ENCODE measurements around the gene LDLRAD3. TPM values are rescaled to one million over a fixed set of nuclear protein-coding genes. Genes with fewer than 3 reads are reported as not detected.
"Not testable (repeated sequence)": the region's sequence is repeated elsewhere in the genome, so short reads cannot be mapped to it uniquely, and the experiment has no call there.

The LDLRAD3 gene
- total RNA-seq, 2 experiments from 2014 or later = 0.10 to 0.22 TPM

- H3K4me1 Mint-ChIP-seq (ENCODE audit: low read depth) = no peaks in the 10 kb centered on the region
- ChIA-PET CTCF (no interaction called here), POLR2A (no interaction called here)
- DNase-seq = no peak
- no peak overlapping the region for H3K27ac Mint-ChIP-seq
- intact Hi-C loops (cut with micrococcal nuclease) = no loop called here
- H3K27me3 Mint-ChIP-seq = no peaks in the 10 kb centered on the region
- no peak overlapping the region for H3K4me3 Mint-ChIP-seq
- H3K9me3 Mint-ChIP-seq = no peaks in the 10 kb centered on the region
- H3K36me3 Mint-ChIP-seq = no peaks in the 10 kb centered on the region
These were observed 93.2 kb downstream of the LDLRAD3 start for GRCh38 chr11:36037031-36037430.

GRCh38 chr11:36038541-36038940 lies 94.7 kb downstream of the LDLRAD3 start:
- Mint-ChIP-seq H3K27ac (no peak overlapping the region), H3K4me3 (no peak overlapping the region), H3K27me3 (no peaks in the 10 kb centered on the region), H3K4me1 (ENCODE audit: low read depth) (no peaks in the 10 kb centered on the region), H3K36me3 (no peaks in the 10 kb centered on the region), H3K9me3 (no peaks in the 10 kb centered on the region)
- DNase-seq = no peak
- ChIA-PET POLR2A (no interaction called here), CTCF (interaction anchor here (1.0 kb wide), 1 partner anchor 229 kb away, joined by 5 read pairs; no protein-coding TSS in a partner anchor)
- intact Hi-C loops (cut with micrococcal nuclease) = no loop called here

GRCh38 chr11:36039471-36039870 lies 95.6 kb downstream of the LDLRAD3 start:
- intact Hi-C loops (cut with micrococcal nuclease) = no loop called here
- POLR2A ChIA-PET = no interaction called here
- CTCF ChIA-PET = interaction anchor here (0.6 to 3.5 kb wide), 2 partner anchors 14 to 227 kb away, joined by 3 to 24 read pairs; no protein-coding TSS in a partner anchor

GRCh38 chr11:36041988-36042611 lies 98.2 kb downstream of the LDLRAD3 start:
- ChIA-PET CTCF (interaction anchor here (0.9 to 3.5 kb wide), 6 partner anchors 217 to 451 kb away, joined by 3 to 24 read pairs (median 4); no protein-coding TSS in a partner anchor), POLR2A (no interaction called here)
- Mint-ChIP-seq H3K27ac (no peak overlapping the region), H3K36me3 (no peaks in the 10 kb centered on the region), H3K4me3 (no peak overlapping the region), H3K4me1 (ENCODE audit: low read depth) (no peaks in the 10 kb centered on the region), H3K27me3 (no peaks in the 10 kb centered on the region), H3K9me3 (peaks cover 8% of the 10 kb centered on the region)
- intact Hi-C loops (cut with micrococcal nuclease) = loop anchor here (2.0 kb wide), 1 partner anchor 217 kb away; no protein-coding TSS in a partner anchor
- no peak for DNase-seq

More at GRCh38 chr11:36039471-36039870, 95.6 kb downstream of the LDLRAD3 start:
- H3K36me3 Mint-ChIP-seq = no peaks in the 10 kb centered on the region
- H3K27me3 Mint-ChIP-seq = no peaks in the 10 kb centered on the region
- no peak overlapping the region for H3K4me3 Mint-ChIP-seq
- DNase-seq = no peak
- no peaks in the 10 kb centered on the region for H3K9me3 Mint-ChIP-seq
- H3K27ac Mint-ChIP-seq = no peak overlapping the region
- H3K4me1 Mint-ChIP-seq (ENCODE audit: low read depth) = no peaks in the 10 kb centered on the region

GRCh38 chr11:36044636-36045035 lies 100.8 kb downstream of the LDLRAD3 start:
- Mint-ChIP-seq H3K4me1 (ENCODE audit: low read depth) (no peaks in the 10 kb centered on the region), H3K36me3 (no peaks in the 10 kb centered on the region), H3K27ac (no peak overlapping the region), H3K4me3 (no peak overlapping the region), H3K9me3 (peaks cover 8% of the 10 kb centered on the region), H3K27me3 (no peaks in the 10 kb centered on the region)
- DNase-seq = no peak
- POLR2A ChIA-PET = no interaction called here
- intact Hi-C loops (cut with micrococcal nuclease) = no loop called here
- CTCF ChIA-PET = interaction anchor here (1.2 kb wide), 1 partner anchor 429 kb away, joined by 3 read pairs; no protein-coding TSS in a partner anchor

- intact Hi-C loops (cut with micrococcal nuclease); H3K9me3 Mint-ChIP-seq; H3K4me3 Mint-ChIP-seq; POLR2A ChIA-PET; H3K27me3 Mint-ChIP-seq; H3K27ac Mint-ChIP-seq; H3K36me3 Mint-ChIP-seq; H3K4me1 Mint-ChIP-seq (ENCODE audit: low read depth); DNase-seq: not testable (repeated sequence)
- CTCF ChIA-PET = interaction anchor here (1.2 kb wide), 1 partner anchor 430 kb away, joined by 3 read pairs; no protein-coding TSS in a partner anchor
These were observed 102.1 kb downstream of the LDLRAD3 start for GRCh38 chr11:36045945-36046344.

GRCh38 chr11:36046932-36047331 lies 103.1 kb downstream of the LDLRAD3 start:
- no peak overlapping the region for H3K27ac Mint-ChIP-seq
- no peaks in the 10 kb centered on the region for H3K27me3 Mint-ChIP-seq
- no peaks in the 10 kb centered on the region for H3K4me1 Mint-ChIP-seq (ENCODE audit: low read depth)
- POLR2A ChIA-PET = no interaction called here
- CTCF ChIA-PET = no interaction called here
- DNase-seq = no peak
- peaks cover 8% of the 10 kb centered on the region for H3K9me3 Mint-ChIP-seq
- H3K36me3 Mint-ChIP-seq = no peaks in the 10 kb centered on the region
- H3K4me3 Mint-ChIP-seq = no peak overlapping the region
- intact Hi-C loops (cut with micrococcal nuclease) = no loop called here

GRCh38 chr11:36047344-36047743 lies 103.5 kb downstream of the LDLRAD3 start:
- Mint-ChIP-seq H3K4me3 (no peak overlapping the region), H3K9me3 (peaks cover 8% of the 10 kb centered on the region), H3K27ac (no peak overlapping the region), H3K36me3 (no peaks in the 10 kb centered on the region), H3K27me3 (no peaks in the 10 kb centered on the region), H3K4me1 (ENCODE audit: low read depth) (no peaks in the 10 kb centered on the region)
- intact Hi-C loops (cut with micrococcal nuclease) = no loop called here
- DNase-seq = no peak
- ChIA-PET CTCF (no interaction called here), POLR2A (interaction anchor here (0.6 kb wide), 1 partner anchor 215 kb away, joined by 3 read pairs; no protein-coding TSS in a partner anchor)

GRCh38 chr11:36048496-36049247 lies 104.8 kb downstream of the LDLRAD3 start:
- Mint-ChIP-seq H3K36me3 (no peaks in the 10 kb centered on the region), H3K27ac (no peak overlapping the region), H3K4me3 (no peak overlapping the region), H3K9me3 (peaks cover 8% of the 10 kb centered on the region), H3K4me1 (ENCODE audit: low read depth) (no peaks in the 10 kb centered on the region), H3K27me3 (no peaks in the 10 kb centered on the region)
- CTCF ChIA-PET = no interaction called here
- DNase-seq = no peak
- POLR2A ChIA-PET = no interaction called here
- intact Hi-C loops (cut with micrococcal nuclease) = no loop called here

GRCh38 chr11:36051235-36052144 lies 107.6 kb downstream of the LDLRAD3 start:
- intact Hi-C loops (cut with micrococcal nuclease) = loop anchor here (5.0 kb wide), 1 partner anchor 434 kb away; the partner anchor contains the start of gene FJX1
- Mint-ChIP-seq H3K4me1 (ENCODE audit: low read depth) (no peaks in the 10 kb centered on the region), H3K27ac (no peak overlapping the region), H3K36me3 (no peaks in the 10 kb centered on the region), H3K9me3 (no peaks in the 10 kb centered on the region), H3K27me3 (no peaks in the 10 kb centered on the region), H3K4me3 (no peak overlapping the region)
- ChIA-PET POLR2A (no interaction called here), CTCF (no interaction called here)
- no peak for DNase-seq

GRCh38 chr11:36053281-36053680 lies 109.4 kb downstream of the LDLRAD3 start:
- Mint-ChIP-seq H3K36me3 (no peaks in the 10 kb centered on the region), H3K9me3 (no peaks in the 10 kb centered on the region), H3K27ac (no peak overlapping the region), H3K27me3 (peaks cover 6% of the 10 kb centered on the region), H3K4me1 (ENCODE audit: low read depth) (no peaks in the 10 kb centered on the region), H3K4me3 (no peak overlapping the region)
- CTCF ChIA-PET = interaction anchor here (0.8 kb wide), 2 partner anchors 204 to 213 kb away, joined by 3 read pairs; no protein-coding TSS in a partner anchor
- POLR2A ChIA-PET = interaction anchor here (0.6 kb wide), 1 partner anchor 31 kb away, joined by 3 read pairs; no protein-coding TSS in a partner anchor
- no peak for DNase-seq
- intact Hi-C loops (cut with micrococcal nuclease) = loop anchor here (5.0 kb wide), 1 partner anchor 436 kb away; the partner anchor contains the start of gene FJX1

- no peak for DNase-seq
- Mint-ChIP-seq H3K27ac (no peak overlapping the region), H3K4me1 (ENCODE audit: low read depth) (no peaks in the 10 kb centered on the region), H3K9me3 (no peaks in the 10 kb centered on the region), H3K27me3 (peaks cover 6% of the 10 kb centered on the region), H3K36me3 (no peaks in the 10 kb centered on the region), H3K4me3 (no peak overlapping the region)
- ChIA-PET POLR2A (no interaction called here), CTCF (no interaction called here)
- intact Hi-C loops (cut with micrococcal nuclease) = loop anchor here (5.0 kb wide), 1 partner anchor 437 kb away; the partner anchor contains the start of gene FJX1
These were observed 110.0 kb downstream of the LDLRAD3 start for GRCh38 chr11:36053862-36054261.

Data from activated CD4-positive, alpha-beta memory T cell treated with anti-CD3 and anti-CD28 coated beads for 36 hours (primary cell).